Fibroblast of mammary gland (primary cell): ENCODE measurements around the gene LRRC3.

Source experiments
- DNase-seq: peaks from one replicate; pipeline ENCODE4 v3.0.0-alpha.2; 2010; ENCODE audit warnings: low read depth
- H3K4me3 ChIP-seq: 2 replicates; pipeline ENCODE4 v1.5.1; 2011; ENCODE audit warnings: low read depth, mild to moderate bottlenecking, low read length, moderate library complexity; ENCODE audit not compliant: control insufficient read depth
- TF ChIP-seq, protein P1 (sequence below): conservative IDR thresholded peaks from 2 replicates; pipeline ENCODE4 v1.5.1; 2011; ENCODE audit warnings: low read depth, low read length, inconsistent platforms; ENCODE audit not compliant: control insufficient read depth, insufficient read depth

The LRRC3 gene

DNA sequence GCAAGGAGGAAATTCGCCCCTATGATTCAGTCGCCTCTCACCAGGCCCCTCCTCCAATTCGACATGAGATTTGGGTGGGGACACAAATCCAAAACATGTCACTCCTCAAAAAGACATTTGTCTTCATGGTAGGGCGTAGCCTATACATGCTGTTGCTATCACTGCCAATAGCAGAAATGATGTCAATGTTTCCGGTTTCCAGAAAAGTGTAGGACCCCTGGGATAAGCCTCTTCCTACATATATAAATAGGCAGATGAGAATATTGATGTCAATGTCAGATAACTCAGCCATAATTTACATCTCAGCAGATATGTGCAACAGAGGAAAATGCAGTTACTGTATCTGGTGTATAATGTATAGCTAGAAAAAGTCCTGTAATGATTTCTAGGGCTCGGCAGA lies 16.7 kb downstream of the LRRC3 start:
- TF ChIP-seq, protein P1, sequence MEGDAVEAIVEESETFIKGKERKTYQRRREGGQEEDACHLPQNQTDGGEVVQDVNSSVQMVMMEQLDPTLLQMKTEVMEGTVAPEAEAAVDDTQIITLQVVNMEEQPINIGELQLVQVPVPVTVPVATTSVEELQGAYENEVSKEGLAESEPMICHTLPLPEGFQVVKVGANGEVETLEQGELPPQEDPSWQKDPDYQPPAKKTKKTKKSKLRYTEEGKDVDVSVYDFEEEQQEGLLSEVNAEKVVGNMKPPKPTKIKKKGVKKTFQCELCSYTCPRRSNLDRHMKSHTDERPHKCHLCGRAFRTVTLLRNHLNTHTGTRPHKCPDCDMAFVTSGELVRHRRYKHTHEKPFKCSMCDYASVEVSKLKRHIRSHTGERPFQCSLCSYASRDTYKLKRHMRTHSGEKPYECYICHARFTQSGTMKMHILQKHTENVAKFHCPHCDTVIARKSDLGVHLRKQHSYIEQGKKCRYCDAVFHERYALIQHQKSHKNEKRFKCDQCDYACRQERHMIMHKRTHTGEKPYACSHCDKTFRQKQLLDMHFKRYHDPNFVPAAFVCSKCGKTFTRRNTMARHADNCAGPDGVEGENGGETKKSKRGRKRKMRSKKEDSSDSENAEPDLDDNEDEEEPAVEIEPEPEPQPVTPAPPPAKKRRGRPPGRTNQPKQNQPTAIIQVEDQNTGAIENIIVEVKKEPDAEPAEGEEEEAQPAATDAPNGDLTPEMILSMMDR: no peak
- DNase-seq: no peak
- no peak overlapping the region for H3K4me3 ChIP-seq

DNA sequence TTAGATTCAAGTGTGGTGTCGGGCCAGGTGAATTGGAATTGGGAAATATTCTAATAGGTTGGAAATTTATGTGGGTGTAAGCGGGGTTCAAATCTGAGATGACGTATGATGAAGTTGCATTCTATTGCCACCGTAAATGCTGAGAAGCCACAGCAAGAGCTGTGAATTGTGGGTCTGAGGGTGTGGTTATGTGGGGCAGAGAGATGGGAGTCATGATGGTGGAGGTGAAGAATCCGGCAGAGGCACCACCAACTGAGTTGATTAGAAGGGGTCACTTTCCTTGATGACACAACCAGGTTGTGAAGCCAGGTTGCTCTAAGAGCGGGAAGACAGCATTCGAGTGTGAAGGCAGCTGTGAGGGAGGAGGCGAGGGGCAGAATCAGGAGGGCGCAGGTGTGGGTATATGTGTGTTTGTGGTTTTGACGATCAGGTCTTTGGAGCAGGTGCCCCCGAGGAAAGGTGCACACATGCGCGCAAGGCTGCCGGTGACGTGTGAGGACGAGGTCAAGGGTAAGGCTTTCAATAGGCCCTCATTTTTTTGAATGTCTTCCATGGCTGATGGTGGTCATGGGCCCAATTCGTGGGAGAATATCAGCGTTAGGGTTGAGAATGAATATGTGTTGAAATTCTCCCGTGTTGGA lies 18.7 kb downstream of the LRRC3 start:
- TF ChIP-seq, protein P1: no peak
- H3K4me3 ChIP-seq: no peak overlapping the region
- DNase-seq: no peak

DNA sequence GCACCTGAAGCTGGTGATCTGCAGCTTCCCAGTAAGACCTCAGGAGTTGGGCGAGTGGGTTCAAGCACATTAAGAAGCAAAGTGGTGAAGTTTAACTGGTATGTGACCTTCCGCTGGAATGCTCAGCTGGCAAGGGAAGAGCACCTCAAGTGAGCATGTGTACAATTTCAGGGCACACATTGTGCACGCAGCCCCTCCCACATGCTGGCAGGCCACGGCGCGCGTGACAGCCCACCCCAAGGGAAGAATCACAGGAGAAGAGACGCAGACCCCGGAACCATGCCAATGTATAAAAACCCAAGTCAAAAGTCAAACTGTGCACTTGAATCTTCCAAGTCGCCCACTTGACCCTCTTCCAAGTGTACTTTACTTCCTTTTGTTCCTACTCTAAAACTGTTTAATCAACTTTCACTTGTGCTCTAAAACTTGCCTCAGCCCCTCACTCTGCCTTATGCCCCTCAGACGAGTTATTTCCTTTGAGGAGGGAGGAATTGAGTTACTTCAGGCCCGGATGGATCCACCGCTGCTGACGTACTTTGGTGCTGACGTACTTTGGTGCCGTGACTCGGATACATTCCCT lies 20.0 kb downstream of the LRRC3 start:
- TF ChIP-seq, protein P1: no peak
- H3K4me3 ChIP-seq: no peak overlapping the region
- no peak for DNase-seq

DNA sequence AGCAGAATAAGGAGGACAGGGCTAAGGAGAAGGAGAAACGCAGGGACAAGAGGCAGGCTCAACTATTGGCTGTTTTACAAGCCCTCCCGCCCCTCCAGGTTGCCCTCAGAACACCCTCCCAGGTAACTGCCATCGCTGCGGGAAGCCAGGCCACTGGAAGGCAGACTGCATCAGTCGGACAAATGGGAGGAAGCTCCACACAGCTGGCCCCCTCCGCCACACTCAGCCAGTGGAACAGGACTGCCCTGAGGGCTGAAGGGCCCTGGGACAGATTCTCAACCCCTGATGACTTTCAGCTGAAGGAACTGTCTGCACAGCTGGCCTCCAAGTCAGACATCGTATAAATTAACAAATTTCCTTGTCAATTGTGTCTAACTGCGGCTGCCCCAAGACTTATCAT lies 21.8 kb downstream of the LRRC3 start:
- no peak overlapping the region for H3K4me3 ChIP-seq
- DNase-seq: no peak
- TF ChIP-seq, protein P1: no peak

GRCh38 chr21:44477712-44478111 lies 22.4 kb downstream of the LRRC3 start:
- DNase-seq: no peak
- TF ChIP-seq, protein P1: no peak
- no peak overlapping the region for H3K4me3 ChIP-seq

DNA sequence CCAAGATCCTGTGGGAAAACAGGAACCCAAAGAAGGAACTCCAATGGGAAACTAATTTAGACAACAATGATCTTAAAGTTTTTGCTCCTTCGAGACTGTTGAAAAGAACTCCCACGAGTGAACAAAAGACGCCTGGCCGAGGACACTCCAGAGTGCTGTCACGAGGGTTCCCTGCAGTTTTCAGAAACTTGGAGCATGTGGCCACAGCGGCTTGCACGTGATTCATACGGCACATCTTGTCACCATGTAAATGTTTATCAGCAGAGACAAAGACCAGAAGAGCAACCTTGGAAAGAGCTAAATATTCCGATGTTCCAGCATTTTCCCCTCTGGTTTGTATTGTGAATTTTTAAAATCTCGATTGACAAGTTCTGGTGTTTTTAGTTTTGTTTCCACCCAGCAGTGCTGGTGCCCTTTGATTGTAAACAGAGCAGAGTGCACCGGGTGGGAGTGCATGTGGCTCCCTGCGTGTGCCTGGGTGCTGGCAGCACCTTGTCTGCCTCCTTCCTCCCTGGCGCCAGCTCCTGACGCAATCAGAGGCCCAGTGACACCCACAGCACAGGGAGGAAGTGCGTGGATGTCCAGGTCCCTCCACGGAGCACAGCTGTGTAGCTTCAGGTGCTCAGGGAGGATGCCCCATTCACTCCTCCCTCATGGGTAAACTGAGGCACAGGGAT lies 23.0 kb downstream of the LRRC3 start:
- no peak overlapping the region for H3K4me3 ChIP-seq
- TF ChIP-seq, protein P1: no peak
- DNase-seq: no peak
